ENCODE measurements around the gene MAPK8IP2.
"Not testable (repeated sequence)": the region's sequence is repeated elsewhere in the genome, so short reads cannot be mapped to it uniquely, and the experiment has no call there.

MAPK8IP2 gene

GRCh38 chr22:50601669-50602337, 1.2 kb downstream of the MAPK8IP2 start:
- no peak for DNase-seq

GRCh38 chr22:50602338-50602700, 1.7 kb downstream of the MAPK8IP2 start:
- DNase-seq, result no peak

- no peak for DNase-seq
These were observed 3.1 kb downstream of the MAPK8IP2 start for GRCh38 chr22:50603511-50604255.

- DNase-seq, result no peak
These were observed 3.8 kb downstream of the MAPK8IP2 start for GRCh38 chr22:50604256-50605001.

- DNase-seq, result no peak
These were observed 4.5 kb downstream of the MAPK8IP2 start for GRCh38 chr22:50605002-50605612.

GRCh38 chr22:50605613-50606074, 5.1 kb downstream of the MAPK8IP2 start:
- no peak for DNase-seq

- DNase-seq, result peak; percentile 36
These were observed 5.8 kb downstream of the MAPK8IP2 start for GRCh38 chr22:50606165-50606945.

GRCh38 chr22:50606946-50607658, 6.5 kb downstream of the MAPK8IP2 start:
- no peak for DNase-seq

- no peak for DNase-seq
These were observed 7.0 kb downstream of the MAPK8IP2 start for GRCh38 chr22:50607659-50608020.

- not testable (repeated sequence) for DNase-seq
These were observed 7.7 kb downstream of the MAPK8IP2 start for GRCh38 chr22:50608058-50608840.

- DNase-seq, result no peak
These were observed 8.4 kb downstream of the MAPK8IP2 start for GRCh38 chr22:50608996-50609395.

- no peak for DNase-seq
These were observed 9.0 kb downstream of the MAPK8IP2 start for GRCh38 chr22:50609599-50609998.

GRCh38 chr22:50610041-50610451, 9.5 kb downstream of the MAPK8IP2 start:
- no peak for DNase-seq

GRCh38 chr22:50610581-50610980, 10.0 kb downstream of the MAPK8IP2 start:
- no peak for DNase-seq

- no peak for DNase-seq
These were observed 10.9 kb downstream of the MAPK8IP2 start for GRCh38 chr22:50611341-50612060.

GRCh38 chr22:50612168-50612527, 11.6 kb downstream of the MAPK8IP2 start:
- DNase-seq, result no peak

GRCh38 chr22:50612528-50613221, 12.1 kb downstream of the MAPK8IP2 start:
- no peak for DNase-seq

GRCh38 chr22:50613291-50613981, 12.8 kb downstream of the MAPK8IP2 start:
- no peak for DNase-seq

- DNase-seq, result not testable (repeated sequence)
These were observed 13.7 kb downstream of the MAPK8IP2 start for GRCh38 chr22:50614296-50614695.
